ENCODE results near the gene DSN1. TPM values are rescaled to one million over a fixed set of nuclear protein-coding genes. Genes with fewer than 3 reads are reported as not detected.

The DSN1 gene
- total RNA-seq, 1 donor from 2014 or later, result 7.5 TPM

DNA sequence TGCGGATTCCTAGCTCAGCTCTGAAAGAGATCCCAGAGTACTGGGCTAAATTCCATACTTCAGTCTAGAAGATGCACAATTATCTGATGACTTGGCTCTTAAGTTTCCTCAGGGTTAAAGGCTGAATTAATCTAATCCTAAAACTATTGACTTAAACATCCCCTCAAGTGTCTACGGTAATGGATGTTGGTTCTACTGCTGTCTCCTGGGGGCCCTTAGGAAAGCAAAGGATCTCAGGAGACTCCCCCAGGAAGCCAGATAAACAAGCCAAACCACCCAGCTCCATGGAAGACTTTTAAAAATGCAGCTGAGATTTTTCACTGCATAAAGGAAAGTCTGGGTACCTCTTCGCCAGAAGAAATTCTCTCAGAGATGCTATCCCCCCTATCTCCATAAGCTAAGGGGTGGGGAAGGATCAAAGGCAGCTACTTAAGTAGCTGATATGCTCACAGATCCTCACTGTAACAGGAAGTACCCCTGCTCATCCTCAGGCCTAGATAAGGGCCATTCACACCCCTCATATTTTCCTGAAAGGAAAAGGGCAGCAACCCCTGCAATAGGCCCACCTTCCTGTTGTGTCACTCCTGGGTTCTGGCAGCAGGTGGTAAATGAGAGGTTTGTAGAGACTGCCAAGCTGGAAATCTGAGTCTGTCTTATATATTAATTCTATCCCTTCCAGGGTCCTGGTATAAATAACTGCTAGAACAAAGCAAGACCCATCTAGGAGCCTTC is 36.9 kb downstream of the DSN1 start:
- no peak for DNase-seq
- H3K4me3 ChIP-seq, result no peak overlapping the region
- H3K4me1 ChIP-seq, result no peaks in the 10 kb centered on the region
- no peaks in the 10 kb centered on the region for H3K36me3 ChIP-seq
- TF ChIP-seq, protein P1, sequence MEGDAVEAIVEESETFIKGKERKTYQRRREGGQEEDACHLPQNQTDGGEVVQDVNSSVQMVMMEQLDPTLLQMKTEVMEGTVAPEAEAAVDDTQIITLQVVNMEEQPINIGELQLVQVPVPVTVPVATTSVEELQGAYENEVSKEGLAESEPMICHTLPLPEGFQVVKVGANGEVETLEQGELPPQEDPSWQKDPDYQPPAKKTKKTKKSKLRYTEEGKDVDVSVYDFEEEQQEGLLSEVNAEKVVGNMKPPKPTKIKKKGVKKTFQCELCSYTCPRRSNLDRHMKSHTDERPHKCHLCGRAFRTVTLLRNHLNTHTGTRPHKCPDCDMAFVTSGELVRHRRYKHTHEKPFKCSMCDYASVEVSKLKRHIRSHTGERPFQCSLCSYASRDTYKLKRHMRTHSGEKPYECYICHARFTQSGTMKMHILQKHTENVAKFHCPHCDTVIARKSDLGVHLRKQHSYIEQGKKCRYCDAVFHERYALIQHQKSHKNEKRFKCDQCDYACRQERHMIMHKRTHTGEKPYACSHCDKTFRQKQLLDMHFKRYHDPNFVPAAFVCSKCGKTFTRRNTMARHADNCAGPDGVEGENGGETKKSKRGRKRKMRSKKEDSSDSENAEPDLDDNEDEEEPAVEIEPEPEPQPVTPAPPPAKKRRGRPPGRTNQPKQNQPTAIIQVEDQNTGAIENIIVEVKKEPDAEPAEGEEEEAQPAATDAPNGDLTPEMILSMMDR (IDR thresholded peaks at IDR 0.05), result no peak
- intact Hi-C loops (cut with DNase I), result no loop called here
- no peak overlapping the region for H3K27ac ChIP-seq
- no peak for ATAC-seq
- H3K9me3 ChIP-seq, result no peaks in the 10 kb centered on the region
- no peaks in the 10 kb centered on the region for H3K27me3 ChIP-seq

DNA sequence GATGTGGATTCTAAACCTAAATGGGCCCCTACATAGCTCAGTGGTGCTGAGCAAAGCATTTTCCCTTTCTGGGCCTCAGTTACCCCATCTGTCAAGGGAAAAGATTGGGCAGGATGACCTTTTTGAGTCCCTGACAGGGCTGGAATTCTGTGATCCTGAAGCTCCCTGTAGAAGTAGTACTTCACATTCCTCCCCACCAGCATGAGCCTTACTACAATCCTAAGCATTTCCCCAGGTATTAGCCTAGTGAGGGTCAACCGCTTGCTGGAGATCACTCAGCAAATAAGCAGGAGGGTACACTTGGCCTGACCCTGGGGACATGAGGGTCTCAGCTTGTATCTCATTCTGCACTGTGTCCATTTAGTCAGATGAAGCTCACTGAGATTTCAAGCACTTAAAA is 41.1 kb downstream of the DSN1 start:
- ATAC-seq, result no peak
- no peak for DNase-seq
- intact Hi-C loops (cut with DNase I), result no loop called here
- no peaks in the 10 kb centered on the region for H3K36me3 ChIP-seq
- no peaks in the 10 kb centered on the region for H3K27me3 ChIP-seq
- H3K4me1 ChIP-seq, result no peaks in the 10 kb centered on the region
- no peaks in the 10 kb centered on the region for H3K9me3 ChIP-seq
- TF ChIP-seq, protein P1 (IDR thresholded peaks at IDR 0.05), result no peak
- H3K27ac ChIP-seq, result no peak overlapping the region
- no peak overlapping the region for H3K4me3 ChIP-seq

DNA sequence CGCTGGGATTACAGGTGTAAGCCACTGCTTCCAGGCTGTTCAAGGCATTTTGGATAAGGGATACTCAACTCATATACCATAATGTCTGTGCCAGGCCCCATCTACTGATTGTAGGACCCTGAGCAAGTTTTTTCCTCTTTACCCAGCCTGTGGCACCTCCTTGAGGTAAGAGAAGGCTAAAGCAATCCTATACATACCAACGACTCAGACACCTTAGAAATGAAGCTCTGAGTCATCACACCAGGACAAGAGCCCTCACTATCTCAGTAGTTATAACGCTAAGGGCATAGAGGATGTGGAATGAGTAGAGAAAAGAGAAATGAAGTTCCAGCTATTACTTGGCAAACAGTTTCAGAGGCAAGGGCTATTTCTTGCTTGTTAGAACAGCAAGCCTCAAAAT is 44.6 kb downstream of the DSN1 start:
- intact Hi-C loops (cut with DNase I), result no loop called here
- H3K9me3 ChIP-seq, result no peaks in the 10 kb centered on the region
- H3K27me3 ChIP-seq, result no peaks in the 10 kb centered on the region
- H3K4me1 ChIP-seq, result no peaks in the 10 kb centered on the region
- ATAC-seq, result no peak
- H3K27ac ChIP-seq, result no peak overlapping the region
- TF ChIP-seq, protein P1 (IDR thresholded peaks at IDR 0.05), result no peak
- no peak overlapping the region for H3K4me3 ChIP-seq
- no peak for DNase-seq
- H3K36me3 ChIP-seq, result no peaks in the 10 kb centered on the region

DNA sequence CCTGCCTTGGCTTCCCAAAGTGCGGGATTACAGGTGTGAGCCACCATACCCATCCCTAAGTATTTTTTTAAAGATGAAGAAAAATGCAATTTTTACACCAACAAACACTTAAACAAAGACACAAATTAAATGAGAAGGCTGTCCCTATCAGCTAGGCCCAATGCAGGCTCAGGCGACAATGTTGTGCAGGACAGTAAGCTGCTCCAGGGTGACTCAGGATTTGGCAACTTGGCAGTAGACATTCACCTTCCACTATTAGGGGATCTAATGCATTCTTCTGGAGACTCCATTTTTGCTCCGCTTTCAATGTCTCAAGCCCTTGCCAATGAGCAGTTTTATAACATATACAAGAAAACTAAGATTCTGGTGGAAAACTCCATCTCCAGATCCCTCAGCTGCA is 47.4 kb downstream of the DSN1 start:
- DNase-seq (no peak), ATAC-seq (no peak)
- H3K36me3 ChIP-seq, result peaks cover 2% of the 10 kb centered on the region
- H3K9me3 ChIP-seq, result no peaks in the 10 kb centered on the region
- H3K4me1 ChIP-seq, result no peaks in the 10 kb centered on the region
- TF ChIP-seq, protein P1 (IDR thresholded peaks at IDR 0.05), result no peak
- H3K4me3 ChIP-seq, result no peak overlapping the region
- intact Hi-C loops (cut with DNase I), result no loop called here
- no peaks in the 10 kb centered on the region for H3K27me3 ChIP-seq
- H3K27ac ChIP-seq, result no peak overlapping the region

DNA sequence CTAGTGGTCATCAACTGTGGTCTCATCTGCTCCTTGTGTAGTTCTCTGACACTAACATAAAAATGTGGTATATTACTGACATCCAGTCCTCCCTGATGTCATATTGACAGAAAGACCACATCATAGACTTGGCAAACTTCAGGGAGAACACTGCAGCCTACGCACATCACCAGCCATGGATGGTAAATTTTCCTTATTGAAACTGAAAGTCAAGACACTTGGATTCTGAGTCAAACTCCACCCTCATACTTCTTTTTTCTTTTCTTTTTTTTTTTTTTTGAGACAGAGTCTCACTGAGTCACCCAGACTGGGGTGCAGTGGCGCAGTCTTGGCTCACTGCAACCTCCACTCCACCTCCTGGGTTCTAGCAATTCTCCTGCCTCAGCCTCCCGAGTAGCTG is 53.1 kb downstream of the DSN1 start:
- intact Hi-C loops (cut with DNase I), result no loop called here
- H3K9me3 ChIP-seq, result no peaks in the 10 kb centered on the region

More for the DNA sequence above, 53.1 kb downstream of the DSN1 start:
- Histone ChIP-seq H3K27ac (no peak overlapping the region), H3K4me1 (no peaks in the 10 kb centered on the region), H3K27me3 (no peaks in the 10 kb centered on the region), H3K36me3 (peaks cover 5% of the 10 kb centered on the region), H3K4me3 (no peak overlapping the region)
- ATAC-seq, result no peak
- no peak for DNase-seq
- TF ChIP-seq, protein P1 (IDR thresholded peaks at IDR 0.05), result no peak
